Activated naive CD8-positive, alpha-beta T cell treated with anti-CD3 and anti-CD28 coated beads, Interleukin-2, amount 10 ng/mL, durations not matched to agents 7 days and 5 days (primary cell): Measurements from ENCODE around the gene CDH26. TPM values are rescaled to one million over a fixed set of nuclear protein-coding genes. Genes with fewer than 3 reads are reported as not detected.
A peak's percentile ranks its signal among the peaks of the same experiment; 100 is the strongest.

Experiments
- ATAC-seq: fragments of 150-1000 bp; cut with Tn5 transposase; one replicate; pipeline ENCODE4 v1.10.0; 2021; ENCODE audit warnings: low read depth, moderate library complexity
- POLR2A ChIA-PET: fragments of 350-600 bp; sonication (Branson Sonifier 250); formaldehyde crosslinking; loops from one replicate; lab custom pipeline; 2021; ENCODE audit warnings: antibody characterized with exemption; lab: Charles Lee
- DNase-seq: peaks from one replicate; pipeline ENCODE4 v3.0.0; 2021
- H3K27ac Mint-ChIP-seq: one replicate; pipeline ENCODE4 v1.8.0; 2022; ENCODE audit warnings: mild to moderate bottlenecking, mixed read lengths
- H3K27me3 Mint-ChIP-seq: one replicate; pipeline ENCODE4 v1.8.0; 2022; ENCODE audit warnings: mild to moderate bottlenecking, moderate library complexity, mixed read lengths
- H3K36me3 Mint-ChIP-seq: one replicate; pipeline ENCODE4 v1.8.0; 2021; ENCODE audit warnings: mild to moderate bottlenecking, mixed read lengths
- H3K4me1 Mint-ChIP-seq: one replicate; pipeline ENCODE4 v1.8.0; 2021; ENCODE audit warnings: mixed read lengths
- H3K4me3 Mint-ChIP-seq: one replicate; pipeline ENCODE4 v1.8.0; 2022; ENCODE audit warnings: mild to moderate bottlenecking, moderate library complexity, mixed read lengths
- H3K9me3 Mint-ChIP-seq: one replicate; pipeline ENCODE4 v1.8.0; 2021; ENCODE audit warnings: mixed read lengths
- total RNA-seq, 2 experiments: library from RNA; stranded (reverse); gene quantifications; one replicate each; pipeline ENCODE4 v1.2.3, GENCODE V29; 2021

CDH26 gene
- total RNA-seq, 2 experiments from 2014 or later, result 1.9 to 2.5 TPM

DNA sequence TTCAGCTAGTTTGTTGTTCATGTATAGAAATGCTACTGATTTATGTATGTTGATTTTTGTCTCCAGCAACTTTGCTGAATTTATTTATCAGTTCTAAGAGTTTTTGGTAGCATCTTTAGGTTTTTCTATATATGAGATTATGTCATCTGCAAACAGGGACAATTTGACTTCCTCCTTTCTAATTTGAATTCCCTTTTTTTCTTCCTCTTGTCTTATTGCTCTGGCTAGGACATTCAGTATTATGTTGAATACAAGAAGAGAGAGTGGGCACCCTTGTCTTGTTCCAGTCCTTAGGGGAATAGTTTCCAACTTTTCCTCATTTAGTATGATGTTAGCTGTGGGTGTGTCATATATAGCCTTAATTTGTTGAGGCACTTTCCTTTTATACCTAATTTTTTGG is 58.2 kb downstream of the CDH26 start:
- POLR2A ChIA-PET, result no interaction called here
- Mint-ChIP-seq H3K4me1 (peaks cover 11% of the 10 kb centered on the region), H3K27ac (no peak overlapping the region), H3K9me3 (peaks cover 5% of the 10 kb centered on the region), H3K36me3 (peaks cover 3% of the 10 kb centered on the region), H3K27me3 (peaks cover 36% of the 10 kb centered on the region), H3K4me3 (no peak overlapping the region)
- ATAC-seq, result no peak
- no peak for DNase-seq

DNA sequence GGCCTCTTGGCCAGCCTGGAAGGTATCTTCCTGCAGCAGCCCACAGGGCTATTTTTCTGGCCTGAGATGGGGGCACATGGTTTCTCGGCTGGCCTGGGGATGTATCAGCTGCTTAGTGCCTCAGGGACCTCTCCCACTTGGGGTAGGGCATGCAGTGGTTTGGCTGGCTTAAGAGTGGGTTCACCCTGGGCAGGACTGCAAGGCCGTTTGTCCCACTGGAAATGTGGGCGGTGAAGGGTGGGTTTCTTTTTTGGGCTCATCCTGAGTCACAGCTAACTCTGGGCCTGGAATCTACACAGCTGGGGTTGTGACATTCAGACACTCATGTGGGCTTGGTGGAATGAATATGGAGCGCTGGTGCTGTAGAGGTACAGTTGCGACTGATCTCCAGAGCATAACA is 62.0 kb downstream of the CDH26 start:
- Mint-ChIP-seq H3K4me1 (peaks cover 2% of the 10 kb centered on the region), H3K36me3 (peaks cover 3% of the 10 kb centered on the region), H3K27ac (no peak overlapping the region), H3K9me3 (peaks cover 5% of the 10 kb centered on the region), H3K4me3 (no peak overlapping the region), H3K27me3 (peaks cover 19% of the 10 kb centered on the region)
- DNase-seq (no peak), ATAC-seq (no peak)
- POLR2A ChIA-PET, result no interaction called here

DNA sequence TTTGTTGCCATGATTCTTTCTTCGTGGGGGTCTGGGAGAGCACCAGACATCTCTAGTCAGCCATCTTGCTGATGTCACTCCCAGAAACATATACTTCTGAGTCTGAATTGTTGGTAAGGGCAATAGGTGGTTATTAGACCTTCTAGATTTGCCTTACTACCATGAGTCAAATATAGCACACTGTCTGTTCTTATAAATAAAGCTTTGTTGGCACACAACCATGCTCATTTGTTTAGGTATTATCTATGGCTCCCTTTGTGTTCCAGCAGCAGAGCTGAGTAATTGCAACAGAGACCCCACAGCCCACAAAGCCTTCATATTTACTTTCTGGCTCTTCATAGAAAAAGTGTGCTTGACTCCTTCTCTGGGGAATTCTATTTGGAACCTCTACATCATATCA is 62.9 kb downstream of the CDH26 start:
- DNase-seq, result no peak
- ATAC-seq, result no peak
- Mint-ChIP-seq H3K4me1 (peaks cover 2% of the 10 kb centered on the region), H3K4me3 (no peak overlapping the region), H3K9me3 (peaks cover 5% of the 10 kb centered on the region), H3K27ac (no peak overlapping the region), H3K27me3 (peaks cover 10% of the 10 kb centered on the region), H3K36me3 (peaks cover 3% of the 10 kb centered on the region)
- POLR2A ChIA-PET, result no interaction called here

DNA sequence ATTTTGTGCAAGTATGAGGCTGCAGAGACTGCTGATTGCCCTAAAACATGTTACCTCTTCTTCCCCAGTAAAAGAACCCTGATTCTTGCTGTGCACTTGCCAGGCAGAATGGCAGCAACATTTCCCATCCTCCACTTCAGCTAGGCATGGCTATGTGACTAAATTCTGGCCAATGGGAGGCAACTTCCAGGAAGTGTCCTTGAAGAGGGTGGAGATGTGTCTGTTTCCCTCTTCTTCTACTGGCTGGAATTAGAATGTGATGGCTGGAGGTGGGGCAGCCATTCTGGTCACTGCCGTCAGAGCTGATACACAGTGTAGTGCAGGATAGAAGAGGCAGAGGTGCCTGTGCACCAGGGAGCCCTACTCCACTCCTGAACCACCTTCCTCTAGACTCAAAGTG is 64.6 kb downstream of the CDH26 start:
- peaks cover 2% of the 10 kb centered on the region for H3K27me3 Mint-ChIP-seq
- H3K27ac Mint-ChIP-seq, result no peak overlapping the region
- no peak overlapping the region for H3K4me3 Mint-ChIP-seq
- H3K4me1 Mint-ChIP-seq, result peaks cover 2% of the 10 kb centered on the region
- no peak for DNase-seq
- POLR2A ChIA-PET, result interaction anchor here (0.7 to 1.4 kb wide), 2 partner anchors 12 to 25 kb away, joined by 3 to 4 read pairs; no protein-coding TSS in a partner anchor
- no peak for ATAC-seq
- H3K9me3 Mint-ChIP-seq, result peaks cover 4% of the 10 kb centered on the region
- no peaks in the 10 kb centered on the region for H3K36me3 Mint-ChIP-seq

DNA sequence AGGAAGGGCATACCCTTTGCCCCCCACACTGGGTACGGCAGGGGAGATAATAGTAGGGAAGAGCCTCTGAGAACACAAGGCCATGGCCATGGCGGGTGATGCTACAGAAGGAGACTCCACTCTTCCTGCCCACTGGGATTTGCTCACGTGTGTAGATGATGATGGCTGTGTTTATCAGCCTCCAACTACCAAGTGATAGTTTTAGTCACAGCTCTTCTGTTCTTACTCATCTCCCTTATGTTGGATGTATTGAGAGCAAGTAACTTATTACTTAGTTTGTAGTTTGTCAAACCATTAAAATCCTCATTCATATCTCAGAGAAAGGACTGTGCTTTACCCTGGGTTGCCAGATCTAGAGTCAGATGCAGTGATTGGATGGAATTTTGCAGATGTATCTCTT is 66.0 kb downstream of the CDH26 start:
- POLR2A ChIA-PET, result no interaction called here
- no peak for DNase-seq
- H3K9me3 Mint-ChIP-seq, result peaks cover 4% of the 10 kb centered on the region
- no peak overlapping the region for H3K4me3 Mint-ChIP-seq
- H3K27me3 Mint-ChIP-seq, result no peaks in the 10 kb centered on the region
- ATAC-seq, result no peak
- no peaks in the 10 kb centered on the region for H3K4me1 Mint-ChIP-seq
- peak overlapping the region; percentile 25 for H3K27ac Mint-ChIP-seq
- H3K36me3 Mint-ChIP-seq, result no peaks in the 10 kb centered on the region

DNA sequence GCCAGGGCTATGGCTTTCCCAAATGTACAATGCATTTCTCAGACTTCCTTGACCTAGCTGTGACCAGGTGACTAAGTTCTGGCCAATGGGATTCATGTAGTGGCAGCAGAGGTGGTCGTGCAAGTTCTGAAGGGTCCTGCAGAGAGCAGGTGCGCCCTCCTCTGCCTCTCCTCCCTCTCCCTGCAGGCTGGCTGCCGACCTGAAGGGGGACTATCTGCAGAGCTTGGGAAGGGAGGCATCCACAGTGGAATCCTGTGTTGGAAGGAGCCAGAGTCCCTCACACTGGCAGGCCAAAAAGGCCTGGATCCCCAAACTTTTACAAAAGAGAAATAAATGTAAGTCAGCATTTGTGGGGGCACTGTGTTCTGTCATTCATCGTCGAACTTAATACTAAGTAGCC is 66.6 kb downstream of the CDH26 start:
- H3K36me3 Mint-ChIP-seq, result no peaks in the 10 kb centered on the region
- ATAC-seq (no peak), DNase-seq (no peak)
- peaks cover 6% of the 10 kb centered on the region for H3K9me3 Mint-ChIP-seq
- no peak overlapping the region for H3K4me3 Mint-ChIP-seq
- POLR2A ChIA-PET, result no interaction called here
- H3K27ac Mint-ChIP-seq, result no peak overlapping the region
- peaks cover 2% of the 10 kb centered on the region for H3K27me3 Mint-ChIP-seq
- no peaks in the 10 kb centered on the region for H3K4me1 Mint-ChIP-seq

DNA sequence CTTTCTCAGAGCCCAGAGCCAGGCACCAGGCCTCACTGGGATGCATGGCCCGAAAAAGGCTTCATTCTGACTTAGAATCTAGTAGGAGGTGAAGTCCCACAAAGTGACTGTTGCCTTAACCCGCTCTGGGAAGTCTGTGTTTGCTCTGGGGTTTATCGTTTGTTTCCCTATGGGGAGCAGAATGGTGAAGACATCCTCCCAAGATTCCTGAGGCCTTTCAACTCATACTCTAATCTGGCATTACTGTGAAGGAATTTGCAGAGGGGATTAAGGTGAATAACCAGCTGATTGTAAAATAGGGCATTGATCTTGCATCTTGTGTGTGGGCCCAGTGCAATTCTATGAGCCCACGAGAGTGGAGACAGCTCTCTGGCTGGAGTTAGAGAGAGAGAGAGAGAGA is 67.8 kb downstream of the CDH26 start:
- Mint-ChIP-seq H3K4me3 (no peak overlapping the region), H3K4me1 (no peaks in the 10 kb centered on the region), H3K9me3 (peaks cover 6% of the 10 kb centered on the region), H3K27me3 (peaks cover 2% of the 10 kb centered on the region), H3K36me3 (no peaks in the 10 kb centered on the region), H3K27ac (no peak overlapping the region)
- ATAC-seq (no peak), DNase-seq (no peak)
- POLR2A ChIA-PET, result no interaction called here

DNA sequence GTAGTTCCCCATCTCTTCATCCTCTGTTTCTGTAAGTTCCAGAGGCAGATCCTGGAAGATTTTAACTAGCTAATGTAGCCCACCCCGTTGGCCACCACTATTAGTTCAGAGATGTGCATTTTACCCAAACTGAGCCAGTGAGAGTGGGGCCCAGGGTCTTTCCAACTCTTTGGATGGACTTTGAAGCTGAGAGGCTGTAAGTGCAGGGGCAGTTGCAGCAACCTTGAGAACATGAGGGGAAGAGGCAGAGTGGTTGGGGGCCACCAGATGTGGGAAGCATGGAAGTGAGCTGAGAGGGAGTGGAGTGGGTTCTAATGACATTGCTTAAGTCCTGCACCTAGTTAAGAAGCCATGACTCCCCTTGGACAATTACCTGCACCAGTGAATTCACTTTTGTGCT is 72.2 kb downstream of the CDH26 start:
- no peak for DNase-seq
- H3K27ac Mint-ChIP-seq, result no peak overlapping the region
- peaks cover 6% of the 10 kb centered on the region for H3K9me3 Mint-ChIP-seq
- peaks cover 2% of the 10 kb centered on the region for H3K27me3 Mint-ChIP-seq
- no peaks in the 10 kb centered on the region for H3K4me1 Mint-ChIP-seq
- ATAC-seq, result no peak
- no peak overlapping the region for H3K4me3 Mint-ChIP-seq
- no peaks in the 10 kb centered on the region for H3K36me3 Mint-ChIP-seq
- POLR2A ChIA-PET, result no interaction called here

DNA sequence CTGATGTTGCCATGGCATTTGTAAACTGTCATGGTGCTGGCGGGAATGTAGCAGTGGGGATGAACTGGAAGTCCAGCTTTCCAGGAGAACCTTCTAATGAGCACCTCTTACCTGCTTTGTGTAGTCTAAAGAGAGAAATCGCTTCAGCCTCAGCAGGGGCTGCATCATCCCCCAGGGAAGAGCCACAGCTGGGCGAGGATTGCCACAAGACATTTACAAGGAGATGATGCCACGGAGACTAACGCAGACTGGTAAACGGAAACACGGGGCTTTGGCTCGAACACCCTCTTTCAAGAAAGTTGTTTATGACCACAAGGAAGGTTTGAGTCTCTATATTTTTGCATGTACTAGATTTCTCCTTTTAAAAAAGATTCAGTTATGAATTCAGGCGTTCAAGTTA is 72.9 kb downstream of the CDH26 start:
- POLR2A ChIA-PET, result no interaction called here

DNA sequence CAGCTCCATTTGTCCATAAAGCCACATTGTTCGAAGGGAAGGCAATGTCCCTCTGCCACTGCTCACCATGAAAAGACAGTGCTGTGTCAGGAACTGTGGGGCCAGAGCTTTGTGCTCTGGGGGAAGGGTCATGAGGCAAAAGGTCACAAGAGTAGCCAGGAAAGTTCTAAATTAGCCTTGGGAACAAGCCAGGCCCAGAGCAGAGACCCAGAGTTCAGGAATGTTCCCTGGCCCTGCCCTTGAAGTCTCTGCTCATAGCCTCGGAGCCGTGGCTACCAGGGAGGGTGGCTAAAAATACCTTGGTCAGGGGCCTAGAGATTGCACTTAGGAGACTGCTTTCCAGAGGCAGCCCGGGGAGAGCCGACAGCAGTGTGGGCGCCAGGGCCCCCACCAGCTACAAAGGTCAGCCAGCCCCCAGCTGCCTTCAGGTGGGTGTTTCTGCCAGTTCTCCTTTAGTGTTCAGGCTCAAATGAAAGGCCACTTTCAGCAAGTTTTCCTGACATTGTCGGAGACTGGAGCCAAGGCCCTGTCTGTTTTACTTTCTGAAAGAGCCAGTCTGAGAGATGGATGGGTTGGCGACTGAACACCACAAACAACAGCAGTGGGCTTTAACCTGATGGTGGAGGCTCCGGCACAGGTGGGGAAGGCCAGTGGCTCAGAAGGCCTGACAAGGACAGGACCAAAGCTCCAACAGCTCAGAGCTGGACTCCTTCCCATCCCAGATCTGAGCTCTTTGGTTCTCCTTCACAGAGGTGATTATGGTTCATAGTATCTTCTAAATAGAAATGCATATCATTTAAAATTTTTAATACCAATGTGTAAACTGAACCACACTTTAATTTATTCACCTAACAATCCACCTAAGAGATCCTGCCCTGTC is 76.2 kb downstream of the CDH26 start:
- ATAC-seq, result no peak
- Mint-ChIP-seq H3K9me3 (peaks cover 6% of the 10 kb centered on the region), H3K4me1 (no peaks in the 10 kb centered on the region), H3K36me3 (no peaks in the 10 kb centered on the region), H3K27ac (no peak overlapping the region), H3K4me3 (no peak overlapping the region), H3K27me3 (peaks cover 8% of the 10 kb centered on the region)
- POLR2A ChIA-PET, result no interaction called here
- DNase-seq, result no peak

More for the DNA sequence above, 72.9 kb downstream of the CDH26 start:
- no peaks in the 10 kb centered on the region for H3K4me1 Mint-ChIP-seq
- H3K4me3 Mint-ChIP-seq, result no peak overlapping the region
- no peak overlapping the region for H3K27ac Mint-ChIP-seq
- H3K27me3 Mint-ChIP-seq, result peaks cover 2% of the 10 kb centered on the region
- H3K36me3 Mint-ChIP-seq, result no peaks in the 10 kb centered on the region
- no peak for ATAC-seq
- H3K9me3 Mint-ChIP-seq, result peaks cover 8% of the 10 kb centered on the region
- no peak for DNase-seq

DNA sequence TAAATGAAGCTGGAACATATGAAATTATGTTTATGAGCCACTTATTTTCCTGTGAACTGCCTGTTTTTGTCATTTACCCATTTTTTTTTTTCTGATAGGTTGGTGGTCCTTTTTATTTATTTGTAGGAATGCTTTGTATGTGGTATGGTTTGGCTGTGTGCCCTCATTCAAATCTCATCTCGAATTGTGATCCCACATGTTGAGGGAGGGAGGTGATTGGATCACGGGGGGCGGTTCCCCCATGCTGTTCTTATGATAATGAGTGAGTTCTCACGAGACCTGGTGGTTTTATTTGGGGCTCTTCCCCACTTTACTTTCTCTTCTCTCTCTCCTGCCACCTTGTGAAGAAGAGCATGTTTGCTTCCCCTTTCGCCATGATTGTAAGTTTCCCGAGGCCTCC is 77.3 kb downstream of the CDH26 start:
- H3K9me3 Mint-ChIP-seq, result peaks cover 5% of the 10 kb centered on the region
- H3K27ac Mint-ChIP-seq, result no peak overlapping the region
- no peak for DNase-seq
- no peak overlapping the region for H3K4me3 Mint-ChIP-seq
- POLR2A ChIA-PET, result no interaction called here
- peaks cover 6% of the 10 kb centered on the region for H3K27me3 Mint-ChIP-seq
- H3K36me3 Mint-ChIP-seq, result no peaks in the 10 kb centered on the region
- no peaks in the 10 kb centered on the region for H3K4me1 Mint-ChIP-seq
- ATAC-seq, result no peak

DNA sequence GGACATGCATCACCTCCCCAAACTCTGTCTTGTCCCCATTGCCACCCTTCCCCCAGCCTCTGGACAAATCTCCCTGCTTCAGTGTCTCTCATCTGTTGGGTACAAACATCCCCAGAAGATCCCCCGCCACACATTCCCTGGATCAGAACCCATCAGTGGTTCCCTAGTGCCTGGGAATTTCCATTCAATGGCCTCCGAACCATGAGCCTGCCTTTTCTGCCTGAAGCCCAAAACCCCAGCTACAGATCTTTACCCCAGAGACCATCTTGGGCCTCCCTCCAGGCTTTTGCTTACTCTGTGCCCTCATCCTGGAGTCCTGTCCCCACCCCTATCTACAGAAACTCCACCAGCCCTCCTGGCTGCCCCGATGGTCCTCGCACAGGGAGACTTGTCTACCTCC is 78.1 kb downstream of the CDH26 start:
- POLR2A ChIA-PET, result no interaction called here
- no peak for ATAC-seq
- peaks cover 6% of the 10 kb centered on the region for H3K27me3 Mint-ChIP-seq
- H3K4me3 Mint-ChIP-seq, result no peak overlapping the region
- H3K9me3 Mint-ChIP-seq, result peaks cover 5% of the 10 kb centered on the region
- no peak for DNase-seq
- H3K4me1 Mint-ChIP-seq, result no peaks in the 10 kb centered on the region
- H3K27ac Mint-ChIP-seq, result no peak overlapping the region
- H3K36me3 Mint-ChIP-seq, result no peaks in the 10 kb centered on the region

DNA sequence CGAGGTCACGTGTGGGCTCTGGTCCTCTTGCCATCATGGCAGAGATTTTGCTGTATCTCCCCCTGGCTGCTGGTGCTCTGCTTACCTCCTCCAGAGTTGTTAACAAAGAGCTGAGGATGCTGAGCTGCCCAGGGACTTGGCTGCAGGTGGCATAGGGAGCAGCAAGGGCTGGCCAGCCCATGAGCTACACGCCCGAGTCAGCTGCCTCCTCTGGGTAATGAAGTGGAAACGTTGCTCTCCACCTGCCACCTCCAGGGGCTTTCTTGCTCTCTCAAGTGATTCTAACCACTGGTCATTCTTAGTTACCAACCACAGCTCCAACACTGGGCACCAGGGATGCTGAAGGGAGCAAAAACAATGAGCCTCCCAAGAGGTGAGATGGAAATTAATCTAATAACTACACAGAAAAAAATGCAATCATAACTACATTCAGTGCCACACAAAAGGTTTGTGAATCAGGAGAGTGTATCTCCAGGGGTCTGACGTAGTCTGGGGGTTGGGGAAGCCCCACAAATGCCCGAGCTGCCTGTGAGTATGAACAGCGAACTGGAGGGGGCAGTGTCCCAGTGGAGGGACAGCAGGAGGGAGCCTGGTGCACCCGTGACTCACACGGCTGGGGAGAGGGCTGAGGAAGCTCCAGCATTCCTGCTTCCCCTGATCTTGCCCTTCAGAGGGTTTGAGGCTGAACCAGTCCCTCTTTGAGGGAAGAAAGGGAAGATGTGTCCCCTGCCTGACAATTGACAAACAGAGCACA is 78.7 kb downstream of the CDH26 start:
- no peak for ATAC-seq
- no peak for DNase-seq
- Mint-ChIP-seq H3K4me1 (no peaks in the 10 kb centered on the region), H3K9me3 (peaks cover 5% of the 10 kb centered on the region), H3K27me3 (peaks cover 6% of the 10 kb centered on the region), H3K4me3 (no peak overlapping the region), H3K36me3 (no peaks in the 10 kb centered on the region), H3K27ac (no peak overlapping the region)
- POLR2A ChIA-PET, result no interaction called here
